ENCODE results near the gene ZFP91.

The ZFP91 gene

DNA sequence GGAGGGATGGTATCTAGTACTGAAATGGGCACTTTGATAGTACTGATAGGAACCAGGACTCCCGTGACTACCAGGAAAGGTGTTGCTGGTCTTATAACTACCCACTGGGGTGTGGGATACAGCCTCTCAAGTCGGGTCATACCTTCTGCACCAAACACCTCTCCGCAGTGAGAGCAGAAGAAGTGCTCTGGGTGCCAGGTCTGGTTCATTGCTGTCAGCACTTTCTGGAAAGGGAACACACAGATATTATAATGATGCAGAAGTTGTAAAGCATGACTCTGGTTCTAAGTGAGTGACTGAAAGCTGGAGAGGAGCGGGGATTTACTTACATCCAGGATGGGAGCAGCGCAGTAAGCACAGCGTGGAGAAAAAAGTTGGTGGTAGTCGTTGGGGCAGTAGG is 29.2 kb upstream of the ZFP91 start:
- no peaks in the 10 kb centered on the region for H3K79me2 ChIP-seq (ENCODE audit: insufficient read depth, low read depth)
- no peak overlapping the region for H2AFZ ChIP-seq (ENCODE audit: low read depth)
- H4K20me1 ChIP-seq (ENCODE audit: insufficient read depth): no peaks in the 10 kb centered on the region
- no peak overlapping the region for H3K27ac ChIP-seq
- no peaks in the 10 kb centered on the region for H3K36me3 ChIP-seq (ENCODE audit: insufficient read depth)
- no peak overlapping the region for H3K4me3 ChIP-seq (IDR thresholded peaks at IDR 0.05; ENCODE audit: insufficient read depth, low read depth, low read length)
- TF ChIP-seq, protein P1, sequence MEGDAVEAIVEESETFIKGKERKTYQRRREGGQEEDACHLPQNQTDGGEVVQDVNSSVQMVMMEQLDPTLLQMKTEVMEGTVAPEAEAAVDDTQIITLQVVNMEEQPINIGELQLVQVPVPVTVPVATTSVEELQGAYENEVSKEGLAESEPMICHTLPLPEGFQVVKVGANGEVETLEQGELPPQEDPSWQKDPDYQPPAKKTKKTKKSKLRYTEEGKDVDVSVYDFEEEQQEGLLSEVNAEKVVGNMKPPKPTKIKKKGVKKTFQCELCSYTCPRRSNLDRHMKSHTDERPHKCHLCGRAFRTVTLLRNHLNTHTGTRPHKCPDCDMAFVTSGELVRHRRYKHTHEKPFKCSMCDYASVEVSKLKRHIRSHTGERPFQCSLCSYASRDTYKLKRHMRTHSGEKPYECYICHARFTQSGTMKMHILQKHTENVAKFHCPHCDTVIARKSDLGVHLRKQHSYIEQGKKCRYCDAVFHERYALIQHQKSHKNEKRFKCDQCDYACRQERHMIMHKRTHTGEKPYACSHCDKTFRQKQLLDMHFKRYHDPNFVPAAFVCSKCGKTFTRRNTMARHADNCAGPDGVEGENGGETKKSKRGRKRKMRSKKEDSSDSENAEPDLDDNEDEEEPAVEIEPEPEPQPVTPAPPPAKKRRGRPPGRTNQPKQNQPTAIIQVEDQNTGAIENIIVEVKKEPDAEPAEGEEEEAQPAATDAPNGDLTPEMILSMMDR (conservative IDR thresholded peaks at IDR 0.05; ENCODE audit: low read depth, low read length): no peak
- H3K9ac ChIP-seq: no peak overlapping the region
- no peaks in the 10 kb centered on the region for H3K4me1 ChIP-seq (ENCODE audit: low read depth, poor library complexity, severe bottlenecking)
- H3K27me3 ChIP-seq (ENCODE audit: insufficient read depth, low read depth): no peaks in the 10 kb centered on the region
- no peak overlapping the region for H3K4me2 ChIP-seq

DNA sequence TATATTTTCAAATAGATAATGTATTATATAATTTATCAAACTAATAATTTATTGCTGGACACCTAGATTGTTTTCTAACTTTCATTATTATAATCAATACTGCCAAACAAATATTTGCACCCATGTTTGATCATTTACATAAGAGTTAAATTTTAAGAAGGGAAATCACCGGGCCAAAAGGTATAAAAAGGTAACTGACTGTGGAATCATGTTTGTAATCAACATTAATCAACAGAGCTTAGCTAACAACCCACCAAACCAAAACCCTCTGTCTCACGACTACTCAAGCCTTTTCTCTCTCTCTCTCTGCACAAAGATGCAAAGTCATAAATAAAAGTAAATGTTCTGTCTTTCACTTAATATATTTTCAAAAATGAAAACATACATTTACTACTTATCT is 18.0 kb upstream of the ZFP91 start:
- Histone ChIP-seq H4K20me1 (ENCODE audit: insufficient read depth) (no peaks in the 10 kb centered on the region), H3K27me3 (ENCODE audit: insufficient read depth, low read depth) (no peaks in the 10 kb centered on the region), H3K9ac (no peak overlapping the region), H3K79me2 (ENCODE audit: insufficient read depth, low read depth) (no peaks in the 10 kb centered on the region), H3K4me2 (no peak overlapping the region), H2AFZ (ENCODE audit: low read depth) (no peak overlapping the region), H3K27ac (no peak overlapping the region), H3K4me3 (IDR thresholded peaks at IDR 0.05; ENCODE audit: insufficient read depth, low read depth, low read length) (no peak overlapping the region), H3K4me1 (ENCODE audit: low read depth, poor library complexity, severe bottlenecking) (peaks cover 23% of the 10 kb centered on the region), H3K36me3 (ENCODE audit: insufficient read depth) (no peaks in the 10 kb centered on the region)
- TF ChIP-seq, protein P1 (conservative IDR thresholded peaks at IDR 0.05; ENCODE audit: low read depth, low read length): no peak

DNA sequence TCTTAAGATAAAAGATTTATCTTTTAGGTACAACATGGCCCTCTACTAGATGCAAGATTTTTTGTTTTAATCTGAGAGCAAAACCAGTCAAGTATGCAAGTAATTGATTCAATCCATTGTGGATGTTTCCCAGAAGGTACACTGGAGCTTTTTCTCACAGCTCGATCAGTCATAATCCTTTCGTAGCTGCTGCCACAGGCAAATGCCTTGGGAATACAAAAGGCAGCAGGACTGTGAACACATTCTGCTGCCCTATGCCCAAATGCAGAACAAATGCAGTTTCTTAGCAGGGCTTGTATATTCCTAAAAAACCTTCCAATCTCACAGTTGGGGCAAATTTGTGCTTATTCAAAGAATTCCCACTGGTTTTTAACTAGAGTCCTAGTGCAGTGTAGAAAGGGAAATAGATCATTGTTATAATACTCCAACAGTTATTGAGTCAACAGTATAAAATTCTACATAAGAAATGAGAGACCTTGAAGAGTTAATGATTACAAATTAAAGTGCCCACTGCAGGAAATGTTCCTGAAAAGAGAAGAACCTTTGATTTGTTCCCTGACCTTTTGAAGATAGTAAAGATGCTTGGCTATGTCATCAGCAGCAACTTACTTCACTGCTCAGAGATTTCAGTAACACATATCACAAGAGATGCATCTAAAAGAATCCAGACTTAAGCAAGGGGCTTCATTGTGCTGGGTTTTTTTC is 17.3 kb upstream of the ZFP91 start:
- no peak overlapping the region for H3K9ac ChIP-seq
- H3K36me3 ChIP-seq (ENCODE audit: insufficient read depth): no peaks in the 10 kb centered on the region
- H3K4me3 ChIP-seq (IDR thresholded peaks at IDR 0.05; ENCODE audit: insufficient read depth, low read depth, low read length): no peak overlapping the region
- peak overlapping the region; percentile 58; the same call in 1 of the 2 replicates for H3K4me2 ChIP-seq
- TF ChIP-seq, protein P1 (conservative IDR thresholded peaks at IDR 0.05; ENCODE audit: low read depth, low read length): no peak
- no peaks in the 10 kb centered on the region for H3K79me2 ChIP-seq (ENCODE audit: insufficient read depth, low read depth)
- H3K4me1 ChIP-seq (ENCODE audit: low read depth, poor library complexity, severe bottlenecking): peaks cover 23% of the 10 kb centered on the region
- H3K27me3 ChIP-seq (ENCODE audit: insufficient read depth, low read depth): no peaks in the 10 kb centered on the region
- peak overlapping the region; percentile 46; the same call in 1 of the 2 replicates for H3K27ac ChIP-seq
- no peaks in the 10 kb centered on the region for H4K20me1 ChIP-seq (ENCODE audit: insufficient read depth)
- H2AFZ ChIP-seq (ENCODE audit: low read depth): no peak overlapping the region

DNA sequence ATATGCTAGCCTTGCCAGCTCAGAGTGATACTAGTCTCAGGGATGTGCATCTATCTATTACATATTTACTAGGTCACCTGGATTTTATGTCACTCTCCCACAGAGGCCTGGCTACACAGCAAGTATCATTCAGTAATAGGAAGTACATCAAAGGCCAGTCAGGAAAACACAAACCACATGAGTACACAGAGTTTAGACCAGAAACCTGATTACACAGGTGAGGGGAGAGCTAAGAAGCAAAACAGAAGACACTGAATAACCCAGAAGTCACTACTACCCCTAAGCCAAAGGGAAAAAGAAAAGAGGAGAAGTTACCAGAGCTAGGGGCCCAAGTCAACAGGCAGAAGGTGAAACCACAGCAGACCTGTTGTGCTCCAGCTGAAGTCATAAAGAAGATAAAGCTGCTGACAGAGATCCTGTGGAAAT is 16.5 kb upstream of the ZFP91 start:
- Histone ChIP-seq H3K4me1 (ENCODE audit: low read depth, poor library complexity, severe bottlenecking) (peaks cover 23% of the 10 kb centered on the region), H3K36me3 (ENCODE audit: insufficient read depth) (no peaks in the 10 kb centered on the region), H3K27ac (peak overlapping the region; percentile 46; the same call in 1 of the 2 replicates), H3K9ac (no peak overlapping the region), H4K20me1 (ENCODE audit: insufficient read depth) (no peaks in the 10 kb centered on the region), H2AFZ (ENCODE audit: low read depth) (no peak overlapping the region), H3K27me3 (ENCODE audit: insufficient read depth, low read depth) (no peaks in the 10 kb centered on the region), H3K4me3 (IDR thresholded peaks at IDR 0.05; ENCODE audit: insufficient read depth, low read depth, low read length) (no peak overlapping the region), H3K79me2 (ENCODE audit: insufficient read depth, low read depth) (no peaks in the 10 kb centered on the region), H3K4me2 (peak overlapping the region; percentile 58)
- TF ChIP-seq, protein P1 (conservative IDR thresholded peaks at IDR 0.05; ENCODE audit: low read depth, low read length): no peak

All from KMS-11 (cell line).